GM21723 (cell line): ENCODE data around the gene TSPYL2.

Experiments
- ATAC-seq: cut with Tn5 transposase; IDR thresholded peaks from one replicate; pipeline ENCODE4 v1.9.1; 2021; ENCODE audit warnings: mild to moderate bottlenecking, moderate library complexity; ENCODE audit not compliant: unreplicated experiment

Gene TSPYL2

GRCh38 chrX:53116101-53116500 is 33.9 kb downstream of the TSPYL2 start:
- no peak for ATAC-seq

DNA sequence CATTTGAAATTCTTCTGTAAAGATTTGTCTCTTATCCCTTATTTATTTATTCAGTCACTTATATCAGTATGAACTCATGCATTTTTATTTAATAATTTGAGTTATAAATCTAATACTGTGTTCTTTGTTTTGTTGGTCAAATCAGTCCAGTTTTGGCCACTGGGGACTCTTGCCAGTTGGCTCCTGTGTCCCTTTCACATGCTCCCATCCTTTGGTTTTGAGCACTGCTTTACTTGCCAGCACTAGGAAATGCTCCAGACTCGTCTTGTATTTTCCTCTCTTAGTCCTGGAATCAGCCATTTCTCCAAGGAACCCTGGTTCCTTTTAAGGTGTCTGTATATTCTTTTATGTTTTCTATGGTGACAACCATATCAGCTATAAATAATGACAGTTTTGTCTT is 39.8 kb downstream of the TSPYL2 start:
- ATAC-seq: no peak

- ATAC-seq: no peak
These were observed 43.3 kb downstream of the TSPYL2 start for GRCh38 chrX:53125506-53125905.

- ATAC-seq: no peak
These were observed 44.2 kb downstream of the TSPYL2 start for GRCh38 chrX:53126377-53126776.

DNA sequence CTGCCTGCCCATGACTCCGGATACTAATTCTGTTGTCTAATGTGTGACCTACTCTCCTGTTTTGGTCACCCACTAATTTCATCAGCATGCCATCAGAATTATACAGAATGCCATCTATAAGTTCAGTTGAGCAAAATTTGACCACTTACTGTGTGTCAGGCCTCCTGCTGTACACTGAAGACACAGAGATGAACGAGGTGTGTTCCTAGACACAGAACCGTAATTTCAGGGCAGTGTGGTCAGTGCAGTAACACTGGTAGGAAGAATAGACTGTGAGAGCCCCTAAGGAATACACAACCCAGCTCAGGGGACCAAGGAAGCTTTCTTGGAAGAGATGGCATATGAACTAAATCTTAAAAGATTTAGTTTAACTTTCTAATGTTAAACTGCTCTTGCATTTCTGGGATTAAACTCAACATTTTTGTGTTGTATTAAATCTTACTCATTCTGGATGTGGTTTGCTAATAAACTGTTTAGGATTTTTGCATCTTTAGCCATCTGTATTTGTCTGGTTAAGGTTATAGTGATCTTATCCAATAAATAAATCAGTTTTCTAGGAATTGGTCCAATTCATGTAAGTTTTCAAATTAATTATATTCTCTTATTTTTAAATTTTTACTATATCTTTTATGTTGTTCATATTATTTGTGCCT is 46.1 kb downstream of the TSPYL2 start:
- no peak for ATAC-seq

DNA sequence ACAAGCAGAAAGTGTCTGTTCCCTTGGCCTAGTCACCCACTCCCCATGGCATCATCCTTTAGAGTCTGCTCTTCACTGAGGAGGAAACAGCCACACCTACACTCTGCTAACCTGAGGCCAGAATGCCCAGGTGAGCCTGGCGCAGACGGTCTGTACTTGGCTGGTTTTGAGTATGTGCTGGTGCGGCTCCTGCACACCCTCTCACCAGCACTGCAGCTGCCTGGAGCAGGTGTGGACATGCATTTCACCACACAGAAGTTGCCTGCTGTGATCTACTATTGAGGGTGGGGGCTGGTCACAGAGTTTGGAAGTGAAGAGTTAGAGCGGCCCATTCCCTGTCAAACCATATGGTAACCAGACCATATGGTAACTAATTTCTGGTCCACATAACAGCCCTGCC is 51.2 kb downstream of the TSPYL2 start:
- no peak for ATAC-seq

DNA sequence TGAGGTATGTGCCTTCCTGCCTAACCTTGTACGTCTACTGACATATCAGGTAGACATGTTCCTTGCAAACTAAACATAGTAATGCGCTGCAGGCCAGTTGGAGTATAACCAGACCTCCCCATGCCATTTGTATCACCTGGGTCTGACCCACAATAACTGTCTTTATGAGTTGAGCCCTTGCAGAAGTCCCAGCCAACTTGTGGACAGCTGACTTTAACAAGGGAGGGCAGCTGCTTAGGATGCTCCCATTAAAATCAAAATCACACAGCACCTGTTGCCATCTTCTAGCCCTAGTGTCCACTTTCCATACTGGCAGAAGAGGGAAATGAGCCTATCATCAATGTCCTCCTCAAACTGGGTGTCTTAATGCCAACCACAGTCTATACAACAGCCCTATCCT is 53.4 kb downstream of the TSPYL2 start:
- ATAC-seq: no peak
